ENCODE results near the gene TM9SF4.

The TM9SF4 gene

GRCh38 chr20:32126919-32127318 is 17.4 kb downstream of the TM9SF4 start:
- no peaks in the 10 kb centered on the region for H3K9me3 ChIP-seq (ENCODE audit: insufficient read depth, low read depth, low read length)
- no peak overlapping the region for H3K4me2 ChIP-seq (ENCODE audit: low read length)
- H2AK5ac ChIP-seq (ENCODE audit: low read length): no peak overlapping the region
- H2BK5ac ChIP-seq (ENCODE audit: low read depth, low read length, poor library complexity): no peak overlapping the region
- DNase-seq: no peak
- H3K4ac ChIP-seq (ENCODE audit: low read depth, low read length): no peak overlapping the region
- H2AFZ ChIP-seq (ENCODE audit: insufficient read depth, low read length, poor library complexity): no peak overlapping the region
- H4K91ac ChIP-seq (ENCODE audit: low read depth, low read length): no peak overlapping the region
- no CpG with 5 or more reads among the region's 8 CpGs for WGBS (ENCODE audit: extremely low coverage, insufficient coverage, insufficient read length)
- no peak overlapping the region for H4K8ac ChIP-seq (ENCODE audit: low read depth, low read length)
- H3K27me3 ChIP-seq (ENCODE audit: insufficient read depth, low read length): no peaks in the 10 kb centered on the region
- H3K14ac ChIP-seq (ENCODE audit: low read length): no peak overlapping the region
- H3K79me1 ChIP-seq (ENCODE audit: low read length): no peaks in the 10 kb centered on the region
- H3K4me3 ChIP-seq (ENCODE audit: low read depth, low read length): no peak overlapping the region
- H2BK12ac ChIP-seq (ENCODE audit: low read length): no peak overlapping the region
- H3K79me2 ChIP-seq (ENCODE audit: control insufficient read depth, insufficient read depth, low read length, poor library complexity): no peaks in the 10 kb centered on the region
- no peak overlapping the region for H3K27ac ChIP-seq (ENCODE audit: low read depth, low read length)
- H2BK120ac ChIP-seq (ENCODE audit: insufficient read depth, low read length, poor library complexity): no peak overlapping the region
- H3K4me1 ChIP-seq (ENCODE audit: control insufficient read depth in 1 of 2, insufficient read depth in 2 of 2, low read length in 2 of 2): no peaks in the 10 kb centered on the region
- no peak overlapping the region for H3K18ac ChIP-seq (ENCODE audit: low read length)
- no peak overlapping the region for H4K12ac ChIP-seq (ENCODE audit: low read depth, low read length)
- peaks cover 2 to 3% of the 10 kb centered on the region in 2 experiments for H3K36me3 ChIP-seq (ENCODE audit: control insufficient read depth in 1 of 2, insufficient read depth in 2 of 2, low read length in 2 of 2)
- H3K23ac ChIP-seq (ENCODE audit: low read length): no peak overlapping the region
- H3K9ac ChIP-seq (ENCODE audit: low read length): no peak overlapping the region

GRCh38 chr20:32127347-32127746 is 17.8 kb downstream of the TM9SF4 start:
- WGBS (ENCODE audit: extremely low coverage, insufficient coverage, insufficient read length): no CpG with 5 or more reads among the region's 5 CpGs
- Histone ChIP-seq H3K4me2 (ENCODE audit: low read length) (no peak overlapping the region), H3K4ac (ENCODE audit: low read depth, low read length) (no peak overlapping the region), H2BK5ac (ENCODE audit: low read depth, low read length, poor library complexity) (no peak overlapping the region), H3K79me2 (ENCODE audit: control insufficient read depth, insufficient read depth, low read length, poor library complexity) (no peaks in the 10 kb centered on the region), H3K18ac (ENCODE audit: low read length) (no peak overlapping the region), H3K27me3 (ENCODE audit: insufficient read depth, low read length) (no peaks in the 10 kb centered on the region), H3K27ac (ENCODE audit: low read depth, low read length) (no peak overlapping the region), H3K9me3 (ENCODE audit: insufficient read depth, low read depth, low read length) (no peaks in the 10 kb centered on the region), H3K79me1 (ENCODE audit: low read length) (no peaks in the 10 kb centered on the region), H3K36me3 (ENCODE audit: control insufficient read depth in 1 of 2, insufficient read depth in 2 of 2, low read length in 2 of 2) (peaks cover 2 to 3% of the 10 kb centered on the region in 2 experiments), H2AFZ (ENCODE audit: insufficient read depth, low read length, poor library complexity) (no peak overlapping the region), H4K91ac (ENCODE audit: low read depth, low read length) (no peak overlapping the region), H3K14ac (ENCODE audit: low read length) (no peak overlapping the region), H3K4me3 (ENCODE audit: low read depth, low read length) (no peak overlapping the region), H4K12ac (ENCODE audit: low read depth, low read length) (no peak overlapping the region), H2BK120ac (ENCODE audit: insufficient read depth, low read length, poor library complexity) (no peak overlapping the region), H2AK5ac (ENCODE audit: low read length) (no peak overlapping the region), H3K4me1 (ENCODE audit: control insufficient read depth in 1 of 2, insufficient read depth in 2 of 2, low read length in 2 of 2) (no peaks in the 10 kb centered on the region), H2BK12ac (ENCODE audit: low read length) (no peak overlapping the region), H4K8ac (ENCODE audit: low read depth, low read length) (no peak overlapping the region), H3K9ac (ENCODE audit: low read length) (no peak overlapping the region), H3K23ac (ENCODE audit: low read length) (no peak overlapping the region)
- no peak for DNase-seq

- H3K79me1 ChIP-seq (ENCODE audit: low read length): no peaks in the 10 kb centered on the region
- no peak for DNase-seq
- no peak overlapping the region for H2BK5ac ChIP-seq (ENCODE audit: low read depth, low read length, poor library complexity)
- no peaks in the 10 kb centered on the region for H3K9me3 ChIP-seq (ENCODE audit: insufficient read depth, low read depth, low read length)
- H4K91ac ChIP-seq (ENCODE audit: low read depth, low read length): no peak overlapping the region
- H2BK12ac ChIP-seq (ENCODE audit: low read length): no peak overlapping the region
- peaks cover 2 to 3% of the 10 kb centered on the region in 2 experiments for H3K36me3 ChIP-seq (ENCODE audit: control insufficient read depth in 1 of 2, insufficient read depth in 2 of 2, low read length in 2 of 2)
- H4K12ac ChIP-seq (ENCODE audit: low read depth, low read length): no peak overlapping the region
- no peak overlapping the region for H3K14ac ChIP-seq (ENCODE audit: low read length)
- peaks cover 1% of the 10 kb centered on the region for H3K79me2 ChIP-seq (ENCODE audit: control insufficient read depth, insufficient read depth, low read length, poor library complexity)
- no peak overlapping the region for H4K8ac ChIP-seq (ENCODE audit: low read depth, low read length)
- H3K4ac ChIP-seq (ENCODE audit: low read depth, low read length): no peak overlapping the region
- H2BK120ac ChIP-seq (ENCODE audit: insufficient read depth, low read length, poor library complexity): no peak overlapping the region
- H3K4me2 ChIP-seq (ENCODE audit: low read length): no peak overlapping the region
- H3K18ac ChIP-seq (ENCODE audit: low read length): no peak overlapping the region
- no peak overlapping the region for H3K23ac ChIP-seq (ENCODE audit: low read length)
- no peak overlapping the region for H3K9ac ChIP-seq (ENCODE audit: low read length)
- no peak overlapping the region for H2AFZ ChIP-seq (ENCODE audit: insufficient read depth, low read length, poor library complexity)
- no peak overlapping the region for H2AK5ac ChIP-seq (ENCODE audit: low read length)
- H3K27ac ChIP-seq (ENCODE audit: low read depth, low read length): no peak overlapping the region
- no peaks in the 10 kb centered on the region for H3K27me3 ChIP-seq (ENCODE audit: insufficient read depth, low read length)
- no CpG with 5 or more reads among the region's 2 CpGs for WGBS (ENCODE audit: extremely low coverage, insufficient coverage, insufficient read length)
- H3K4me3 ChIP-seq (ENCODE audit: low read depth, low read length): no peak overlapping the region
- H3K4me1 ChIP-seq (ENCODE audit: control insufficient read depth in 1 of 2, insufficient read depth in 2 of 2, low read length in 2 of 2): no peaks in the 10 kb centered on the region
These were observed 18.7 kb downstream of the TM9SF4 start for GRCh38 chr20:32128167-32128566.

- H4K12ac ChIP-seq (ENCODE audit: low read depth, low read length): no peak overlapping the region
- H3K4me3 ChIP-seq (ENCODE audit: low read depth, low read length): no peak overlapping the region
- H3K4me1 ChIP-seq (ENCODE audit: control insufficient read depth in 1 of 2, insufficient read depth in 2 of 2, low read length in 2 of 2): peaks cover 0 to 2% of the 10 kb centered on the region in 2 experiments
- no peak overlapping the region for H3K18ac ChIP-seq (ENCODE audit: low read length)
- no peak overlapping the region for H4K8ac ChIP-seq (ENCODE audit: low read depth, low read length)
- no peak overlapping the region for H3K14ac ChIP-seq (ENCODE audit: low read length)
- H2AK5ac ChIP-seq (ENCODE audit: low read length): no peak overlapping the region
- no peak overlapping the region for H2BK120ac ChIP-seq (ENCODE audit: insufficient read depth, low read length, poor library complexity)
- H3K9ac ChIP-seq (ENCODE audit: low read length): no peak overlapping the region
- no peak for DNase-seq
- H3K9me3 ChIP-seq (ENCODE audit: insufficient read depth, low read depth, low read length): no peaks in the 10 kb centered on the region
- no peak overlapping the region for H3K4me2 ChIP-seq (ENCODE audit: low read length)
- H3K27ac ChIP-seq (ENCODE audit: low read depth, low read length): no peak overlapping the region
- no peak overlapping the region for H4K91ac ChIP-seq (ENCODE audit: low read depth, low read length)
- no peak overlapping the region for H3K4ac ChIP-seq (ENCODE audit: low read depth, low read length)
- no peak overlapping the region for H2AFZ ChIP-seq (ENCODE audit: insufficient read depth, low read length, poor library complexity)
- no CpG with 5 or more reads among the region's 5 CpGs for WGBS (ENCODE audit: extremely low coverage, insufficient coverage, insufficient read length)
- H3K79me1 ChIP-seq (ENCODE audit: low read length): no peaks in the 10 kb centered on the region
- peaks cover 1% of the 10 kb centered on the region for H3K79me2 ChIP-seq (ENCODE audit: control insufficient read depth, insufficient read depth, low read length, poor library complexity)
- no peaks in the 10 kb centered on the region for H3K27me3 ChIP-seq (ENCODE audit: insufficient read depth, low read length)
- no peak overlapping the region for H2BK5ac ChIP-seq (ENCODE audit: low read depth, low read length, poor library complexity)
- H3K36me3 ChIP-seq (ENCODE audit: control insufficient read depth in 1 of 2, insufficient read depth in 2 of 2, low read length in 2 of 2): peaks cover 2 to 5% of the 10 kb centered on the region in 2 experiments
- no peak overlapping the region for H3K23ac ChIP-seq (ENCODE audit: low read length)
- H2BK12ac ChIP-seq (ENCODE audit: low read length): no peak overlapping the region
These were observed 20.3 kb downstream of the TM9SF4 start for GRCh38 chr20:32129863-32130262.
